Measurements from ENCODE around the gene TARDBP.

DNA sequence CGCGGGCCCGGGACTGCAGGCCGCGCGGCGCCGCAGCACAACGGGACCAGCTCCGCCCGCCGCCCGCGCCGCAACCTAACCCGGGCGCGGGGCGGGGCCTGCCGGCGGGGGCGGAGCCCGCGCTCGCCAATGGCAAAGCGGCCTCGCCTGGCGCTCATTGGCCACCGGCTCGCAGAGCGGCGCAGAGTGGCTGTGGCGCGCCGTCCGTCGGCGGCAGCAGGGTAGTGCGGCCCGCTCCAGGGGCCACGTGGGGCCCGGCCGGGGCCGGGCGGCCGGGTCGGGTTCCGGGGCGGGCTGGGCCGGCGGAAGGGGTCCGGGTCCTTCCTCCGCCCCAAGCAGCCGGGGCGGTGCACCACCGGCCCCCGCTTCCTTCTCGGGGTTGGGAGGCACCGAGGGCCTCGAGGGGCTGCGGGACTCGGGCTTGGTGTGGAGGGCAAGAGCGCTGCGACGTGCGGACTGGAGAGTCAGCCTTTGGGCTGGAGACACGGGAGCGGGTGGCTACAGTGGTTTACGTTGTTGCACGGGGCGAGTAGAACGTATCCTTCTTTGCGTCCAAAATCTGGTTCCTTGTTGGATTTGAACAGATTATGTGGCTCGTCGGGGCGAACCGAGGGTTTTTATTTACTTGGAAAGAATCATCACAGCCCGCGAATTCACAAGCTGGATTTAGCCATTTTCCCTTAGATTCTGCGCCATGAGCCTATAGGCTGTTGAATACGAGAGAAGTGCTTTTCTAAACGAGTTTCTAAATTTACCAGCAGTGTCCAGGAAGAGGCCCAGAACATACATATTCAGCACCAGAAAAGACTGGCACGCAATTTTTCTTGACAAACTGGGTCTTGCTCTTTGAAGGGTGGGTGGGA lies 47.7 kb downstream of the TARDBP start, which contains the start of gene SRM:
- TF ChIP-seq CTCF (conservative IDR thresholded peaks at IDR 0.05; ENCODE audit: low read depth, low read length) (no peak), EZH2 (IDR thresholded peaks at IDR 0.05; ENCODE audit: borderline replicate concordance, low read depth, low read length, poor library complexity, severe bottlenecking) (no peak)
